ENCODE measurements around the gene BFSP2. TPM values are rescaled to one million over a fixed set of nuclear protein-coding genes. Genes with fewer than 3 reads are reported as not detected.

BFSP2 gene
- total and polyA plus RNA-seq, 2 of the 13 experiments (the other 11 are each of a cell fraction or from before 2014, with no cell fraction given), result not detected

GRCh38 chr3:133486658-133487057 lies 86.8 kb downstream of the BFSP2 start:
- Histone ChIP-seq H3K4me2 (ENCODE audit: low read depth, low read length) (no peak overlapping the region), H3K27ac (ENCODE audit: extremely low read length, insufficient read depth, low read length) (no peak overlapping the region), H2AFZ (ENCODE audit: low read length) (no peak overlapping the region), H3K9me3 (ENCODE audit: low read length) (no peaks in the 10 kb centered on the region; the same call in 1 of the 2 replicates), H3K4me3 (replicated peaks in 1 of 3; ENCODE audit: insufficient read depth in 1 of 3, low read depth in 2 of 3, low read length in 3 of 3) (no peak overlapping the region), H3K36me3 (replicated peaks in 1 of 2; ENCODE audit: control insufficient read depth in 1 of 2, insufficient read depth in 2 of 2, low read length in 2 of 2) (no peaks in the 10 kb centered on the region; a peak in 1 of 5 replicates), H3K4me1 (ENCODE audit: insufficient read depth, low read length) (peaks cover 9% of the 10 kb centered on the region), H3K9ac (ENCODE audit: insufficient read depth, low read depth, low read length) (no peak overlapping the region), H4K20me1 (ENCODE audit: insufficient read depth, low read length) (no peaks in the 10 kb centered on the region), H3K79me2 (ENCODE audit: insufficient read depth, low read length) (no peaks in the 10 kb centered on the region), H3K27me3 (ENCODE audit: control insufficient read depth in 1 of 2, insufficient read depth in 2 of 2, low read length in 2 of 2) (no peaks in the 10 kb centered on the region)
- no TSS peak for BruUV-seq (replicated peaks)
- intact Hi-C loops (cut with micrococcal nuclease; ENCODE audit: unreplicated experiment) (no loop called here), in situ Hi-C loops (cut with HindIII; ENCODE audit: extremely low pct_ligation_motif_present, low pct_unique_long_range_greater_than_20kb) (no loop called here)
- ChIA-PET CTCF (ENCODE audit: low intra/inter-chr PET ratio, low total read pairs) (interaction anchor here (3.1 kb wide), 1 partner anchor 92 kb away, joined by 17 read pairs; no protein-coding TSS in a partner anchor), POLR2A (no interaction called here)
- TF ChIP-seq ZNF205 (CRISPR knock-in tag; IDR thresholded peaks at IDR 0.05), result no peak
- TF ChIP-seq DRAP1 (CRISPR knock-in tag; IDR thresholded peaks at IDR 0.05), result no peak
- FAIRE-seq (no peak), ATAC-seq (no peak), DNase-seq (ENCODE audit: low spot score) (no peak)
- 54% methylated on average over 4 of the region's 5 CpGs for WGBS (ENCODE audit: low lambda C conversion rate)

DNA sequence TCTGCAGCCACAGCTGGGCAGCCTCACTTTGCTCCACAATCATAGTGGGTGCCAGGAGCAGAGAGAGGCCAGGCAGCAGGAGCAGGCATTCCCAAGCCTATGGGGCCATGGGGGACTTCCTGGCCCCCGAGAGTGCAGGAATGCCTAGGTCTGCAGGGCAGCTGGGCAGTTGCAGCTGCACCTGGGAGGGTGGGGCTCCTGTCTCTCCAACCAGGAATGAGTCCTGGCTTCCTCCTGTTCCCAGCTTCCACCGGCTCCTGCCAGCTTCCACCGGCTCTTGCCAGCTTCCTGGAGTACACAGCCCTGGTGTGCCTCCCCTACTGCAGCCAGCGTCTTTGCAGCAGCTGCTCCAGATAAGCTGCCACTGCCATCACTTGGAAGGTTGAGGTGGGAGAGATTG lies 87.3 kb downstream of the BFSP2 start:
- no peak overlapping the region for H3K4me3 ChIP-seq (replicated peaks in 1 of 3; ENCODE audit: insufficient read depth in 1 of 3, low read depth in 2 of 3, low read length in 3 of 3)
- no TSS peak for BruUV-seq (replicated peaks)
- intact Hi-C loops (cut with micrococcal nuclease; ENCODE audit: unreplicated experiment) (no loop called here), in situ Hi-C loops (cut with HindIII; ENCODE audit: extremely low pct_ligation_motif_present, low pct_unique_long_range_greater_than_20kb) (no loop called here)
- no peaks in the 10 kb centered on the region for H3K79me2 ChIP-seq (ENCODE audit: insufficient read depth, low read length)
- no peaks in the 10 kb centered on the region for H4K20me1 ChIP-seq (ENCODE audit: insufficient read depth, low read length)
- DNase-seq (ENCODE audit: low spot score), result no peak
- no peak for FAIRE-seq
- POLR2A ChIA-PET, result no interaction called here
- 55% methylated on average over 4 of the region's 4 CpGs for whole genome bisulfite sequencing (ENCODE audit: low lambda C conversion rate)
- no peaks in the 10 kb centered on the region; a peak in 1 of 5 replicates for H3K36me3 ChIP-seq (replicated peaks in 1 of 2; ENCODE audit: control insufficient read depth in 1 of 2, insufficient read depth in 2 of 2, low read length in 2 of 2)
- H3K9ac ChIP-seq (ENCODE audit: insufficient read depth, low read depth, low read length), result no peak overlapping the region
- H2AFZ ChIP-seq (ENCODE audit: low read length), result no peak overlapping the region
- H3K27me3 ChIP-seq (ENCODE audit: control insufficient read depth in 1 of 2, insufficient read depth in 2 of 2, low read length in 2 of 2), result no peaks in the 10 kb centered on the region
- H3K9me3 ChIP-seq (ENCODE audit: low read length), result no peaks in the 10 kb centered on the region; the same call in 1 of the 2 replicates
- H3K4me2 ChIP-seq (ENCODE audit: low read depth, low read length), result no peak overlapping the region
- CTCF ChIA-PET (ENCODE audit: low intra/inter-chr PET ratio, low total read pairs), result interaction anchor here (3.1 kb wide), 1 partner anchor 91 kb away, joined by 17 read pairs; no protein-coding TSS in a partner anchor
- ATAC-seq, result no peak
- peaks cover 9% of the 10 kb centered on the region for H3K4me1 ChIP-seq (ENCODE audit: insufficient read depth, low read length)
- H3K27ac ChIP-seq (ENCODE audit: extremely low read length, insufficient read depth, low read length), result no peak overlapping the region
- TF ChIP-seq MTA3 (CRISPR knock-in tag; IDR thresholded peaks at IDR 0.05) (no peak), ZNF232 (CRISPR knock-in tag; IDR thresholded peaks at IDR 0.05; ENCODE audit: borderline replicate concordance) (no peak), ARID4A (CRISPR knock-in tag; IDR thresholded peaks at IDR 0.05; ENCODE audit: borderline replicate concordance) (no peak), RCOR2 (CRISPR knock-in tag; IDR thresholded peaks at IDR 0.05) (no peak), HNRNPK (IDR thresholded peaks at IDR 0.05; ENCODE audit: low read depth, low read length, poor library complexity, severe bottlenecking) (no peak), HNF4G (IDR thresholded peaks at IDR 0.05; ENCODE audit: borderline replicate concordance, low read depth, low read length) (no peak), HNF4G (CRISPR knock-in tag; IDR thresholded peaks at IDR 0.05; ENCODE audit: borderline replicate concordance, low read depth) (no peak), TCF12 (IDR thresholded peaks at IDR 0.05) (no peak), TCF12 (CRISPR knock-in tag; IDR thresholded peaks at IDR 0.05) (no peak)
- TF ChIP-seq, protein P1, sequence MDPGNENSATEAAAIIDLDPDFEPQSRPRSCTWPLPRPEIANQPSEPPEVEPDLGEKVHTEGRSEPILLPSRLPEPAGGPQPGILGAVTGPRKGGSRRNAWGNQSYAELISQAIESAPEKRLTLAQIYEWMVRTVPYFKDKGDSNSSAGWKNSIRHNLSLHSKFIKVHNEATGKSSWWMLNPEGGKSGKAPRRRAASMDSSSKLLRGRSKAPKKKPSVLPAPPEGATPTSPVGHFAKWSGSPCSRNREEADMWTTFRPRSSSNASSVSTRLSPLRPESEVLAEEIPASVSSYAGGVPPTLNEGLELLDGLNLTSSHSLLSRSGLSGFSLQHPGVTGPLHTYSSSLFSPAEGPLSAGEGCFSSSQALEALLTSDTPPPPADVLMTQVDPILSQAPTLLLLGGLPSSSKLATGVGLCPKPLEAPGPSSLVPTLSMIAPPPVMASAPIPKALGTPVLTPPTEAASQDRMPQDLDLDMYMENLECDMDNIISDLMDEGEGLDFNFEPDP (CRISPR knock-in tag; conservative IDR thresholded peaks at IDR 0.05), result no peak
